HG03460 (cell line): ENCODE measurements around the gene NR3C1.

ENCODE experiments used
- ATAC-seq: cut with Tn5 transposase; IDR thresholded peaks from one replicate; pipeline ENCODE4 v1.9.1; 2021; ENCODE audit not compliant: unreplicated experiment

NR3C1 gene

GRCh38 chr5:143403593-143404415 is at the start of gene NR3C1:
NR3C1 (minus strand) TSS chr5:143403686; CDS start chr5:143400839, 2,847 bp downstream.
- peak; percentile 54 for ATAC-seq

DNA sequence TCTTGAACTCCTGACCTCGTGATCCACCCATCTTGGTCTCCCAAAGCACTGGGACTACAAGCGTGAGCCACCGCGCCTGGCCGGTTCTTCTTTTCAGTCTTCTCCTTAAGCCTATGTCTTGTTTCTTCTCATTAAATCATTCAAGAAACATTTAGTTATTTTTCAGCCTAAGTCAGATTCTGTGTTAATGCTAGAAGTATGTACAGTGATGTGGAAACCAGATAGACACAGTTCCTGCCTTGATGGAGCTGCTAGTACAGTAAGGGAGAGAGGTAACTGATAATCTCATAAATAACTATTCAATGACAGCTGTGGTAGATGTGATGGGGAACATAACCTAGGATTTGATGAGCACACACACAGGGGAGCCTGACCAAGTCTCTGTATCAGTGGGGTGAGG is 46.3 kb upstream of the NR3C1 start:
- ATAC-seq = no peak

GRCh38 chr5:143448518-143448917 is 45.0 kb upstream of the NR3C1 start:
- ATAC-seq = no peak

- no peak for ATAC-seq
Observed at GRCh38 chr5:143447983-143448382, 44.5 kb upstream of the NR3C1 start.

GRCh38 chr5:143446535-143447226 is 43.2 kb upstream of the NR3C1 start:
- ATAC-seq = no peak

DNA sequence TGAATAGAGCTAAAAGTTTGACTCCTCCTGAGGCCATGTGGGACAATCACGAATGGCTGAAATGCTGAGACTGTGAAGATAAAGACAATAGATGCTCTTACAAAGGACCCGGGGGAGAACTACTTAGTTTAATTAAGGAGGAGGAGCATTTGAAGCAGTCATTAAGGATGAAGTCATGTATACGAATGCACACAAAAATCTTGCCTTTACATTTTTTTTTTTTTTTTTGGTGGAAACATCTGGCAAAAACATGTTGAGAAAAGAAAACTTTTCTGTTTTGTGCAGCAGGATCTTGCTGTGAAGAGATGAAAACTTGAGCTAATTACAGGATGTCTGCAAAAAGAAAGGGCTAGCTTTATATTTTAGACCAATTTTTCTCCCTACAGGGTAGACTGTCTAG is 42.3 kb upstream of the NR3C1 start:
- no peak for ATAC-seq

DNA sequence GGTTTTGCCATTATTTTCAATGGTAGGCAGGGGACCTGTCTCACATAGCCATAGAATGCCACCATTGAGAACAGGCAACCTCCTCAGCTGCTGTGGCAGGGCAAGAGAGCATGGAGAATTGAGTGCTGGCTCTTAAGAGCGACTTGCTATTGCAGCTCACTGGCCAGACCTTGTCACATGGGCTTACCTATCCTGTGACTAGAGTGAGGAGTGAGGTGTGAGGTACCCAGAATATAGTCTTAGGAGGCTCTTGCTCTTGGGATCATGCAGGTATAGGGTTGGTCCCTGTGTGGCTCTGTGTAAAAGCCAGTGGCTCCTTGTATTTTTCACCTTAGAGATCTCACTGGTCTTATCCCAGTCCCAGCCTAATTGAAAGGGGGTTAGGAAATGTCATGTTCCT is 39.8 kb upstream of the NR3C1 start:
- ATAC-seq = no peak

DNA sequence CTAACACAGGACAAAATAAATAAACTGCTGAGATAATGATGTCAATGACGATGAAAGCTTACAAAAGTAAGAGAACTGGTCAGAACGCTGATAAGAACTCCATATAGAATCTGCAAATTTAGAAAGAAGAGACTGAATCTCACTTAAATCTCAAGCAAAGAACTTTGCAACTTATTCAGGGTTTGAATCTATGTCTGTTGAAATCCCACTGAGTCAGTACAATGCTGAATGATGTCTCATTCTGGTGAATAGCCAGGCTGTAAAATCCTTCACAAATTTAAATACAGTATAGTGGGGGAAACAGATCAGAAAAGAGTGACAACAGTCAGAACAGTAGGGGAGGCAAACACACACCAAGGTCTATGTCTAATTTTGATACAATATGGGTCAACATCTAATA is 38.9 kb upstream of the NR3C1 start:
- no peak for ATAC-seq

DNA sequence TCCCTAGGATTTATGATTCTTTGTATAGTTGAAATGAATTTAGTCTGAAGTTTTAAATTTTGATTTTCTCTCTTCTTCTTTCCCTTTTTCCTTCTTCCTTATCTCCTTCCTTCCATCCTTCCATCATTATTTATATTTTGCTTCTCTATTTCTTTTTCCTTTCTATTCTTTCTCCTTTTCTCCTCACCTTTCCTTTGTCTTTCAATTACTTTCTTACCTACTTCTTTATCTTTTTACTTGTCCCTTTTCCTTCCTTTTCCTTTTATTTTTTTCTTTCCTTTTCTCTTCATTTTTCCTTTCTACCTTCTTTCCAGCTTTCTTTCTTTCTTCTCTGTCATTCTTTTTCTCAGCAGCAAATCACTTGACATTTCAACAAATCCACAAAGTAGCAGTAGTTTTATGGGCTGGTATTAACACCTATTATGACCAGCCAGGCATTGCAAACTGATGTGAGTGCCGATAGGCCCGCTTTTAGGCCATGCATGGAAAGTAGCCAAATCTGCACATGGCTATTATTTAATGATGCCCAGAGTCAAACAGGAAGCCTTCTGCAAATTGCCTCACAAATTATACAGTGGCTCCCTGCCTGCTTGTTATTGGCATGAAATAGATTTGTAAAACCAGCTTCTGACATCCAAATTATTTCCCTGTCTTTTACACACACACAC is 37.1 kb upstream of the NR3C1 start:
- ATAC-seq = no peak

- ATAC-seq = no peak
Observed at GRCh38 chr5:143437666-143438273, 34.3 kb upstream of the NR3C1 start.

DNA sequence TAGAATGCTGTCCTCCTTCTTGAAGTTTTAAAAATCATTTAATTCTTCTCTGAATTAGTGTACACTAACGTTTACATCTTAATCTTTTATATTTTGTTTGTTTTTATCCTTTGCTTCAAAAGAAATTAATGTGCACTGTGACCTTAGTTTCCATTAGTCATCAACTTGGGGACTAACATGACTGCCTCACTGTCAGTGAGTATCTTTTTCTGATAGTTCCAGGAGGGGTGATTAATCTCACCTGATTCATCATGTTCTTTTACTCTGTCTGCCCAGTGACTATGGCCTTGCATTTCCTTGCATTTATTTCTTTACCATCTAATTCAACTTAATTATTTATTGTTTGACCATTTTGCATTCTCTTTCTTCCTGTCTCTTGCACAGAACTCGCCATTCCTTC is 33.4 kb upstream of the NR3C1 start:
- no peak for ATAC-seq

DNA sequence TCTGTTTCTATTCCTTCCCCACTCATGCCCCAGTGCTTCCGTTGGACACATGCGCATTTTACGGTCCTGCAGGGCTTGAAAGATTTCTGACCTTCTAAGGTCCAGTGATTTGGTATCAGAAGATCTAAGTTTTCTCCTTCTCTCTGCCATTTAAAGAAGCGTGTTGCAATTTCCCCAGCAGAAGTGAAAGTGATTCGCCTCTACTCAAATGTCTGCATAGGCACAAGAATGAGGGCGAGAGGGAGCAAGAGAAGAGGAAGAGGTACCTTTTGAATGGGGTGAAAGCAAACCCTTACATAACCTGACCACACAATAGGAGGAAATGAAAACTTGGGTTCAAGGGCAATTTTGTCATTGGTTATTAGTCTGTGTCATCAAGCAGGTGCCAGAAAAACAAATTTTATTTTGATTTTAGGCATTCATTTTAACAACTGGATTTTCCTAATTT is 31.7 kb upstream of the NR3C1 start:
- ATAC-seq = peak; percentile 83

DNA sequence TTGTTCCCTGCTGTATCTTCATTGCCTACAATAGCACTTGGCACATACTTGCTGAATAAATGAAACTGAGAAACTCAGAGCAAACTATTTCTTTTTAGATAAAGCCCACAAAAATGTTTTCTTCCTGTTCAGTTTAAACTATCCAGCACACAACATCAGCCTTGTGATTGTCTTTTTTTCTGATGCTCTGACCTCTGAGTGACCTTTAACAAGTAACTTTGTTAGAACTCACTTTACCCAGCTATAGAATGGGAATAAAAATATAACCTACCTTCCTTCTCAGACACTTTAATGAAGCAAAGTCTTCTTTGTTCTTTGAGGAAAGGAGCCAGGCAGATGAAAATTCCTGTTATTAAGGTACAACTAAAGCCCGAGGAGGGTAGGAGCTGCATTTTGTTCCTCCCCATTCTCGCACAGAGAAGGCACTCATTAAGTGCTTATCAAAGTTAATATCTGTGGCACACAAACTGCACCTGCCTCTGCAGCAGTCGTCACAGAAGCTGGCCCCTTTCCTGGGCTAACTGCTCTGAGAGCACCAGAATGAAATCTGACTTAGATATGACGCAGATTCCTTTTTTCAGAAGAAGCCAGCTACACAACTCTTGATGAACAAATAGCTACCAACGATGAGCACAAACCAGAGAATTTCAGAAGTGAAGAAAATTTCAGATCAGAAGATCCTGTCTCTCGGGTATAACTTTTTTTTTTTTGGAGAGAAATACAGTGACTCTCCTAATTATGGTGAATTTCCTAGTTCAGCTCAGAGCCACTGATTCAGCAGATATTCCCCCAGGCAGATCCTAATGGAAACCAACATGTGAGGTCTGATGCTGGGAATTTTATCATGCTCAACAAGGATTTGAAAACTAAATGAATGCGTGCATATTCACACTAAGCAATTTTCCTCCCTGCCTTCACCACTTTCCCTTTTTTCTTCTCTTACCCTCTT is 31.0 kb upstream of the NR3C1 start:
- ATAC-seq = peak; percentile 26

DNA sequence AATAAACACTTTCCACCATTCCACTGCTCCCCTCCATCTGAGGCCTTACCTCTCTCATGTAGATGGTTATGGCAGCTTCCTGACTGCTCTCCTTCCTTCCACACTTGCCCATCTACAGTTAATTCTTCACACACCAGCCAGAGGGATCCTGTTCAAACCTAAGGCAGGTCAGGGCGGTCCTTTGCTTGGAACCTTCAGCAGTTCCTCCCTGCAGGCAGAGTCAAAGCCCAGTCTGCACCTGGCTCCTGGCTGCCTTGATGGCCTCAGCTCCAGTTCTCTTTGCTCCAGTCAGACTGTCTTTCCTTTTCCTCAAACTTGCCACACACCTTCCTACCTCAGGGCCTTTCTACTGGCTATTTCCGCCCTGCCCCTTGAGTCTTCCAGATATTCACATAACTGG is 30.2 kb upstream of the NR3C1 start:
- ATAC-seq = no peak

GRCh38 chr5:143432658-143433239 is 29.3 kb upstream of the NR3C1 start:
- ATAC-seq = no peak

DNA sequence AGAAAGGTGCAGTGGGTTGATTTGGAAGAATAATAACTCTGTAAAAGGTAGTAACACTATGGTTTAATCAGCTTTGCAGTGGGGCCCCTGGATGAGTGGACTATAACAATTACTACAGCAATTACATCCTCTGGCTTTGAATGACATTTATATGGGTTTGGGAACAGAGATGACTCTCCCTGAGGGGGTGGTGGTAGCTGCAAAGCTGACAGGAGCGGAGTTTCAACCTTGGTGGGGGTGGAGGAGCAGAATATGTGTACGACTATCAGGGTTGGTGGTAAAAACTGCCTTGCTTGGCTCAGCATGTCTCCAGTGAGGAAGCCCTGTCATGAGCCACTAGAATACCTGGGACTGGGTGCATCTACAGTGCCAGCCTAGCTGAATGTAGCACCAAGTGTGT is 28.3 kb upstream of the NR3C1 start:
- no peak for ATAC-seq

DNA sequence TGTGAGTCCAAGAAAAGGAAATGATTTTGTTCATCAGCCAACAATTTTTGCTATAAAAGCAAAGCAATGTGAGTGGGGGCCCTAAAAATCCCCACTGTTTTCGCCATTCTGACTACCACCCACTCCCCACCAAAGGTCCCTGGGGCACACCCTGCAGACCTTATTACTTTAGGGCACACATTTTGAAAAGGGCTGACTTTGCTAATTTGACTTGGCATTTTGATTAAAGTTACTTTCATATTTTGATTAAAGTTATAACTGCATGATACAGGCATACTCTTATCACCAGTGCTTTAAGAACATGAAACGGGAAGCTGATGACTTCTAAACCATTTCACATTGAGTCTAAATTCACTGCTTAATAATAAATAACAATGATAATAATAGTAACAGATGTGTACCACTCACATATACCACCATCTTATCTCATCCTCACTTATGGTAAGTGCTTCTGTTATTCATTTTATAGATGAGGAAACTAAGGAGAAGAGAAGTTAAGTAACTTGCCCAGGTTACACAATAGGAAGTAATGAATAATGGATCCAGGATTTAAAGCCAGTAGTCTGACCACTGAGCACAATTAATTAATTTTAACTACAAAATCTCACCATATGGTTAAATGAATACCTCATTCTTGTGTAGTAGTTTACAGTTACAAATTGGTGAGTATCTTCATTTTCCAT is 25.4 kb upstream of the NR3C1 start:
- ATAC-seq = no peak

GRCh38 chr5:143428155-143428554 is 24.7 kb upstream of the NR3C1 start:
- ATAC-seq = no peak

DNA sequence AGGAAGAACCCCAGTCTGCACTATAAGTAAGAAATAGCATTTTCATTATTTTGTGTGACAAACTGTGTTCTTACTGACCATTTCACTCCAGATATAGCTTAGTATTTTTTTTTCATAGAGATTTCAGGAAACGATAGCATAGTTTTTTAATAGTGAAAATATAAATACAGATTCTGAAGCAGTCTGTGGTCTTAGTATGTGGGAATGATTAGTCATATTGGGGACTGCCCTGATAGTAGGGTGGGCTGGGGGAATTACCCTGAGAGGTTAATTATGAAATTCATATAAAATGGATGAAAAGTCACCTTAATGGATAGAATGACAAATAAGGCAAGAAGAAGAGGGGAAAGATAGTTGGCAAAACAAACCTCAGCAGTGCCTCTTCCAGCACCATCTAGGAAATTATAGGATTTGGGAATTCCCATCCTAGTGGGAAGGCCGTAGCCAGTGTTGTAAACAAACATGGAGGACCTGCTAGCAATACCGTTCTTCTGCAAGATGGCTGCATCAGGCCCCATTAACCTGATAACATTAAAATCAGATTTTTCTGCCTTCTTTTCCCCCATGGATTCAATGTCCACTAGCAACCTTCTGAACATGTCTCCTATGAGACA is 23.7 kb upstream of the NR3C1 start:
- ATAC-seq = no peak
